AML-193 (cell line): Measurements from ENCODE around the gene CRYAA.
"Not testable (repeated sequence)": the region's sequence is repeated elsewhere in the genome, so short reads cannot be mapped to it uniquely, and the experiment has no call there.

Experiments used
- DNase-seq, 2 experiments: peaks; one replicate each; lab custom pipeline; 2025; lab: John Stamatoyannopoulos, UW

CRYAA gene, protein sequence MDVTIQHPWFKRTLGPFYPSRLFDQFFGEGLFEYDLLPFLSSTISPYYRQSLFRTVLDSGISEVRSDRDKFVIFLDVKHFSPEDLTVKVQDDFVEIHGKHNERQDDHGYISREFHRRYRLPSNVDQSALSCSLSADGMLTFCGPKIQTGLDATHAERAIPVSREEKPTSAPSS

DNA sequence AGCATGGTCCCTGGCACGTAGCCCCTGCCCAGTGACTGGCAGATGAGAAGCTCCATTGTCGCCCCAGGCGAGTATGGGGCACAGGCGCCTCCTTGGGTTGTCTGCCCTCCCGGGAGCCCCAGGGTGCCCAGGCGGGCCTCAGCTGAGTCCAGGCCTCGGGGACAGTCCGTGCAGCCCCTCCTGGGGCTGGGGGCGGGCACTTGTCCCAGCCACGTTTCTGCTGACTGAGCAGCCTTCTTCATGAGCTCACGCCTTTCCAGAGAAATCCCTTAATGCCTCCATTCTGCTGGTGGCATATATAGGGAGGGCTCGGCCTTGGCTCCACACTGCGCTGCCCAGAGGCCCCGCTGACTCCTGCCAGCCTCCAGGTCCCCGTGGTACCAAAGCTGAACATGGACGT, at the start of gene CRYAA:
CRYAA (plus strand) TSS at position 301 of the 400 bp plus-strand sequence; CDS start at position 393, 92 bp downstream.
- not testable (repeated sequence) for DNase-seq

DNA sequence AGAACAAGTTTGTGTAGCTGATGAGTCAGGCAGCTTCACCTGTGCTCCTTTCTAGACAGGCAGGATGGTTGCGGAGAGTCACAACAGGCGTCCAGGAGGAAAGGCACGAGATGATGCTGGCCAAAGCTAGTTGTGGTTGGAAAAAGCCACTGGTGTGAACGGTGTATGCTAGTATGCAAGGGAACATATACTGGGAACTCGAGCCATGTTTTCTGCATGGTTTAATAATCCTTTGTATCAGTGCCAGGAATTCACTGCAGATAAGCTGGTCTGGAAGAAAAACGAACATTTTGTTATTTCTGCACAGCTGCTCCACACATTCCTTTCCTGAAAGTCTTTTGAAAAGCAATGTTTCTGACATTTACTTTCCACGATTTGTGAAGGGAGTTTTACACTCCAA, 38.7 kb upstream of the CRYAA start:
- not testable (repeated sequence) for DNase-seq

DNA sequence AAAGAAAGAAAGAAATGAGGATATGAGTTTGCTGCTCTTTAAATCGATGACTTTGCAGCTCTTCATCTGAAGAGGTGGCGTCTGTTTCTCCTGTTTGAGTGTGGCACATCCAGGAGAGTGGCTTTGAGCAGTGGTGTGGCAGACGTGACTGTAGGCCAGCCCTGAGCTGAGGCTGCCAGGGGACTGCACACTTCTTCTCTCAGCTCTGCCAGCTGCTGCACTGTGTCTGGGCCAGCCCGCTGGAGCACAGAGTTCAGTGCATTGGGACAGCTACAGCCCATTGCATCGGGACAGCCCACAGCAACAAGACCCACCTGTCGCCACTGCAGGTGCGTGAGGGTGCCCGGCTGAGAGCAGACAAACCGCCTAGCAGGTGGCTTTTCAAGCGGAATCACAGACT, 34.3 kb upstream of the CRYAA start:
- DNase-seq, result not testable (repeated sequence)

DNA sequence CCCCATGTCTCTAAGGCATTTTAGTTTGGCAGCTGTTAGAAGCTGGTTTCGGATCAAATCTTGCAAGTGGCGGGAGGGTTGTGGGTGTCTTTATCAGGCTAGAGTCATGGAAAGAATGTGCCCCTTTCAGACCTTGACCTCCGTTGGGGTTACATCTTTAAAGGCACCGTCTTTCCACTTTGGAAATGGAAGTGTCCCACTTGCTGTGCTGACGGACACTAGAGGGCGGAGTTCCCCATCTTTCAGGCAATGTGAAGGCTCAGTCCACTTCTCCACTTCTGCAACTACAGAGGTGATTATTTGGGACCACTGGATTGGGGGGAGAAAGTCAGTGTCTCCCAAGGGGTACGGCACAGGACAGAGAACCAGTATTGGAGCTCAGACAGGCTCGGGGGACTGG, 29.9 kb upstream of the CRYAA start:
- not testable (repeated sequence) for DNase-seq

DNA sequence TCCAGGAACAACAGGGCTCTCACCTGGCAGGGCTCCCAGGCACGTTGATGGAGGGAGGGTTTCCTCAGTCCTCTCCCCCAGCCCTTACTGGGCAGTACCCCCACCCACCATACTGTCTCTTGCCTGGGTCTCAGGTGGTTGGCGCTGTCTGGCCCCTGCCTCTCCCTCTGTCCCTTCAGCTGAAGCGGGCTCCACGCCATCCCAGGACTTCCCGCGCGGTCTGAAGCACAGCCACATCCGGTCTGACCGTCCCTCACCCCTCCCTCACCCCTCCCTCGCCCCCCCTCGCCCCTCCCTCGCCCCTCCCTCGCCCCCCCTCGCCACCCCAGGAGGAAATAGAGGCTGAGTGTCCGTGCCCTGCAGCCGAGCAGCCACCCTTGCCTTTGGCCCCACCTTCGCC, 27.4 kb upstream of the CRYAA start:
- not testable (repeated sequence) for DNase-seq

DNA sequence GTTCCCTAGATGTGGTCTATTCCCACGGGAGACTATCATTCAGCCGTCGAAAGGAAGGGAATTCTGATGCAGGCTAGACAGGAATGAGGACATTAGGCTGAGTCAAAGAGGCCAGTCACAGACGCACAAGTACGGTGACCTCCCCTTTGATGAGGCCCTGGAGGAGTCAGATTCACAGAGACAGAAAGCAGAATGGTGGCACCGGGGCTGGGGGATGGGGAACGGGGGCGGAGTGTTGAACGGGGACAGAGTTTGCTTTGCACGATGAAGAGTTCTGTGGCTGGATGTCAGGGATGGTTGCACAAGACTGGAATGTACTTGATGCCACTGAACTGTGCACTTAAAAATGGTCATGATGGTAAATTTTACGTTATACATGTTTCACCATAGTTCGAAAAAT, 22.2 kb upstream of the CRYAA start:
- DNase-seq, result not testable (repeated sequence)

DNA sequence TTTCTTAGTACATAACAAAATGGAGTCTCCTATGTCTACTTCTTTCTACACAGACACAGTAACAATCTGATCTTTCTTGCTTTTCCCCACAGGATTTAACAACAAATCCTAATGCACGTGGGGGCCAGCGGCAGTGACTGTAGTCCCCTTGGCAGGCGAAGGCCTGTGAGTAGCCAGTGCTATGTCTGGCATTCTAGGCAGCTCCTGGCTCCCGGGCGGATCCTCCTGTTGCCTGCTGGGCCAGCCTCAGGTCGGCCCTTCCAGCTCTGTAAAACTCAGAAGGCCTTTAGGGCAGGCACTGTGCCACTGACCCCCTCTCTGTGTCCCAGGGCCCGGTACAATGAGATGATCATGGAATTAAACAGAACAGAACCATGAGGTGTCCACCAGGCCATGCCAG, 20.8 kb upstream of the CRYAA start:
- DNase-seq, result not testable (repeated sequence)

DNA sequence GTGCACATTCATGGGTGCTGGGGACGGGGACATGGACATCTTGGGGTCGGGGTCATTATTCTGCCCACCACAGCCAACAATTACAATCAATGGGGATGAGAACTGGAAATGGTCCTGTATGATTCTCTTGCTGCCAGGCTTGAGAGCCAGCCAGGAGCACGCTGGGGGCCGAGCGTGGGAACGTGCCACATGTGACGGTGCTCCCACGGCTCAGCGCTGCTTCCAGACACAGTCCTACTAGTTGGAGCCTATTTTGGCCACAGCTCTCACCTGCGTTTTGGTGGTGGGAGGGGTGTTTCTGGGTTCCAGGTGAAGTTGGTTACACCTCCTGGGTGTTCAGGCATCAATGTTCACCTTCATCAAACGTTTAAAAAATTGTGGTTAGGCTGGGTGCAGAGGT, 19.5 kb upstream of the CRYAA start:
- not testable (repeated sequence) for DNase-seq

DNA sequence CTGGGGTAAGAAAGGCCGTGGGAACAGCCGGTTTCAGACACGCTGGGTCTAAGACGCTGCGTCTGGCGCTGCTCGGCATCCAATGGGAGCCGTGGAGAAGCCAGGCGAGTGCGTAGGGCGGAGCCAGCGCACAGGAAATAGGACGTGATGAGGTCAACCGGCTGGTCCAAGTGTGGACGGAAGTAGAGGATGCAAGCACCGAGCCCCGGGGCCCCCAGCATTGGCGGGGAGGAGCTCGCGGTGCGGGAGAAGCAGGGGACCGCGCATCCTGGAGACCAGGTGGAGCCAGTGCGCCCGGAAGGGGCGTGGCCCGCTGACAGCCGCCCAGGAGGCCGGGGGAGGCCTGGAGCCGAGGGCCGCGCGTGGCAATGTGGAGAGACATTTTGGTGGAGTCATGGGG, 15.2 kb upstream of the CRYAA start:
- DNase-seq, result not testable (repeated sequence)

DNA sequence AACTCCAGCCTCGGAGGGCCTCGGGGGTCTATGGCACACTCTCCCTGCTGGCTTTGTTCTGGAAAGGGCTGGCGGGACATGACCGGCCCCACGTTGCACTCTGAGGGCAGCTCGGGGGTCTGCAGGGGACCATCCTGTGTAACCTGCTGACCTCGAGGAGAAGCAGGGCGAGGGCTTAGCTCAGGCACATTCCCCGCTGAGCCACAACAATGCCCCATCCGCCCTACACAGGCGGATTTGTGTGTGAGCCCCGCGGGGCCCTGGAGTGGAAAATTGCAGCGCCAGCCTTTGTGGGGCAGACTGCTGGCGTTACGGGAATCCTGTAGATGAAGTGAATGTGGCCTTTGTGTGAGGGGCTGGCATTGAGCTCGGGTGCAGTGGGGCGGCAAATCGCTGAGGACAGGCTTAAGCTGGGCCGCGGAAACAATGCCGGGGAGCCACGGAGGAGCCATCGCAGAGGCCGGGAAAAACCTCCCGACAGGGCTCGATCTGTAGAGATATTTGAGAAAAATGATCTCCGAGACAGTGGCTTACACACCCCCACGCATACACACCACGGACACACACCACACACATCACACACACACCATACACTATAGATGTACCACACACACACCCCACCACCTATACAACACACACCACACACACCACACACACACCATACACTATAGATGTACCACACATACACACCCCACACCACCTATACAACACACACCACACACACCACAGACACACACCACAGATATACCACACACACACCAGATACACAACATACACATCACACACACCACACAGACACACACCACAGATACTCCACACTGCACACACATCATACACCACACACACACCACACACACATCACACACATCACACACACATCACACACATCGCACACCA, 9.3 kb upstream of the CRYAA start:
- not testable (repeated sequence) for DNase-seq

DNA sequence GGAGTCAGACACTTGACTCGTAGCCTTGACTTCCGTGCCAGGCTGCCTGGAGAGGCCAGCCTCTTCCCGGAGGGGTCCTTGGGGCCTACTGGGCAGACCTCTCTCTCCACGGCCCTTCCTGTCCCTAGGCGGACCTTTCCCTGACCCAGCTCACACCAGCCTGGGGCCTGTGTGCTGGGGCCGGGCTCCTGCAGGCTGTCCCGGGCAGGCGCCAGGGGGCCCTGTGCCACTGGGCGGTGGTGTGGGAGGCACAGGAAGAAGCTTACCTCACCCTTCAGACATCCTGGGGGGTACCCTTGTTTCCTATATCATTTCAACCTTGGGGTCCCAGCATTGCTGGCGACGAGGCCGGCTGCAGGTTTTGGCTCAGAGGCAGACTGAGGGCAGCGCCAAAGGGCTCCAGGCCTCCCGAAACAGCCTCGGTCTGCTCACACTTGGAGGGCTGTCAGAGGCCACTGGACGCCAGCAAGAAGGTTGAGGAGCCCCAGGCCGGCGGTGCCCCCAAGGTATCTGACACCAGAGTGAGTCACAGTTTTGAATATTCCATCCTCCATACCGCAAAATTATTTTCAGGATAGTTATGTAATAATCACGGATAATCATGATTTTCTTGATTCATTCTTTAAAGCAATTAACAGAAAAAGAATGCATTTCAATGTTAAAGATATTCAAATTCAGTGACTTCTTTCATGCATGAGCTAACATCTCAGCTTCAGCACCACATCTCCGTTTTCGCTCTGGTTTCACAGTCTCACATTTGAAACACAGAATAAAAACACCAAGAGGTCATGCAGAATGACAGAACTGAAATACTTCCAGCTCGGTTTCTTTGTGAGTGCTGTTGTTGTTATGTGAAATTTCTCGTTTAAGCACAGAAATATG, 6.7 kb upstream of the CRYAA start:
- DNase-seq, result not testable (repeated sequence)

DNA sequence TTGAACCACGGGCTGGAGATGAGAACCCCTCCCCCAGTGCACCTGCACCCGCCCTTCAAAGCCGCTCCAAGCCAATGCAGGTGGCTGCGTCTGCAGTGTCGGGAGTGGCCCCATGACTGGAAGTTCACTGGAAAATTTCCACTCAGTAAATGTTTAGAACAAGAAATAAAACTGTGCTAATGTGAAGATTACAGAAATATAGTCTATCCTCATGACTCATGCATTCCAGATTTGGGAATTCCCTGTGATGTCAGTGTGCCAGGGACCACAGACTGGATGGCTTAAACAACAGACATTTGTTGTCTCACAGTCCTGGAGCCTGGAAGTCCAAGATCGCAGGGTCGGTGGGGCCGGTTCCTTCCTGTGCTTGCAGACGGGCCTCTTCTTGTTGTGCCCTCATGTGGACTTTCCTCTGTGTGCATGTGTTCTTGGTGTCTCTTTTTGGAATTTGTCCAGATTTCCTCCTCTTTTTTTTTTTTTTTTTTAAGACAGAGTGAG, 6.1 kb upstream of the CRYAA start:
- DNase-seq, result not testable (repeated sequence)

DNA sequence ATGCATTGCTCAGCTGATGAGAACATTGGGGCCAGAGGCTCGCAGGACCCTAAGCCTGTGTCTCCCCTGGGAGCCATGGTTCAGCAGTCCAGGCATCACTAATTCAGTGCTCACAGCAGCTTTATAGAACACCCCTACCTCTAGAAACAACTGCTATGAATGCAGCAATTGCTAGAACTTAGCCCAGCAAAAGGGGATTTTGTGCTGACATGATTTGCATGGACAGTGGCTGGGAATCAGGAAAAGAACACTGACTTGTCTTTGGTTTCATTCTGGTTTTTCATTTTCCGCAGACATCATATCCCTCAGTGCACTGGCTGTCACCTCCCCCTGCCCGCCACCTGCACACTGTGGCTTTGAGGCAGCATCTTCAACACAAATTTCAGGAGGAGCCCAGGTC, 4.0 kb upstream of the CRYAA start:
- DNase-seq, result not testable (repeated sequence)

DNA sequence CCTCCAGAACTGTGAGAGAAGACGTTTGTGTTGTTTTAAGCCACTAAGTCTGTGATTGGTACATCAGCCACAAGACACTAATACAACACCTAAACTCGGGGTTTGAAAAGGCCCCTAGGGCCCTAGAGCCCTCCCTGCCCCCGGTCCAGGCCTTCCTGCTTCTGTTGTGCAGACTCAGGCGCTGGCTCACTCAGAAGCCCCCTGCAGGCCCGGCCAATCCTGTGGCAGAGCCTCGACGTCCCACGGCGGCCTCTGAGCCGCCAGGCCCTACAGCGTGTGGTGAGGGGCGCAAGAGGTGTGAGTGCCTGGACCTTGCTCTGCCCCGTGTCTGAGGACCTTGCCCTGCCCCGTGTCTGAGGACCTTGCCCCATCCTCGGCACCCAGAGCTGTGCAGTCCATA, 3.1 kb upstream of the CRYAA start:
- not testable (repeated sequence) for DNase-seq

DNA sequence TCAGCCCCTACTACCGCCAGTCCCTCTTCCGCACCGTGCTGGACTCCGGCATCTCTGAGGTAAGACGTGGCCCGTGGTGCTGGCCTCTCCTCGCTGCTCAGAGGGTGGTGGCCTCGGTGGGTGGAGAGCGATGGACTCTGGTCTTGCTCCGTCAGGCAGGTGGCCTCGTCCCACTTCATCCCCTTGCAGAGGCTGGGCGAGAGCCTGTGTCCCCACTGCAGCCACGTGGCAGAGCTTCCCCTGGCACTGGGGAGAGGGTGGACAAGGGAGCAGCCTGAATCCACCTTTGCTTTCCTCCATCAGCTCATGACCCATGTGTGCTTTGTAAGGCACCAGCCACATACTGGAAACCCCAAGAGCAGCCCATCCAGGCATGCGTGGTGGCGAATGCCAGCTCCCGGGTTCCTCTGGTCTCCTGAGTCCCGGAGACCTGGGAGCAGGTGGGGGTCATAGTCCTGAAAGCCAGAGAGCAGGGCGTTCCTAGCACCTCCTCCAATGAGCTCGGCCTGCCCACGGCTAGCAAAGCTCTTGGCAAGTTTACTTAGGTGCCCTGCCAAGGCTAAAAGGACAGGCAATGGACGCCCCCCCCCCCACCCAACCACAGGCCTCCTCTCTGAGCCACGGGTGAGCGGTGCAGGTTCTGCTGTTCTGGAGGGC, 550 bp downstream of the CRYAA start:
- not testable (repeated sequence) for DNase-seq

DNA sequence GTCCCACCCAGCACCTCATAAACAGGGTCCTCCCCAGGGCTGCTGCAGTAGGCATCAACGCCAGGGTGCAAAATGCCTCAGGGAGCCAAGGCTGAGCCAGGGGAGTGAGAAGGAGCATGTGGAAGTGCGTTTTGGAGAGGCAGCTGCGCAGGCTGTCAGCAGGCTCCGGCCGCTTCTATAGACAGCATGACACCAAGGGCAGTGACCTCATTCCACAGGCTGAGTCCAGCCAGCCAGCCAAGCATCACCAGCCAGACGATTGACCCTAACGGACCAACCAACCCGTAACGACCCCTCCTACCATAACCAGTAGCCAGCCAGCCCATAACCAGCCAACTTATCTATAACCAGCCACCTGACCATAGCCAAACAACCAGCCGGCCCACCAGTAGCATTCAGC, 1.1 kb downstream of the CRYAA start:
- DNase-seq, result not testable (repeated sequence)

DNA sequence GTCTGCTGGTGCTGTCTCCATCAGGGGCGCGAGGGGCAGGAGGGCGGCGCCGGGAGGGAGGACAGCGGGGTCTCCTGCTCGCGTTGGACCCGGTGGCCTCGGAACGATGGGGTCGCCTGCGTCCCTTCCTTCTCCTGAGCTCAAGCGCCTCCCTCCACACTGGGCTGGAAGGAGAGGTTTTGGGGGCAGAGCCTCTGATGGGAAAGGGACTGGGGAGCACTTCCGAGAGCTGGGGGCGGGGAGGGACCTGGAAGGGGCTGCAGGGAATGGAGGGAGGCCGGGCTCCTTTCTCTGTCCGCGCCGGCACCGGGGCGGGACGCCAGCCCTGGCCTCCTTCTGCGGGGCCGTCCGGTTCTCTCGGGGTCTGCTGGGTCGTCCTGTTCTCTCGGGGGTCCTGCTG, 4.0 kb downstream of the CRYAA start:
- DNase-seq, result not testable (repeated sequence)

DNA sequence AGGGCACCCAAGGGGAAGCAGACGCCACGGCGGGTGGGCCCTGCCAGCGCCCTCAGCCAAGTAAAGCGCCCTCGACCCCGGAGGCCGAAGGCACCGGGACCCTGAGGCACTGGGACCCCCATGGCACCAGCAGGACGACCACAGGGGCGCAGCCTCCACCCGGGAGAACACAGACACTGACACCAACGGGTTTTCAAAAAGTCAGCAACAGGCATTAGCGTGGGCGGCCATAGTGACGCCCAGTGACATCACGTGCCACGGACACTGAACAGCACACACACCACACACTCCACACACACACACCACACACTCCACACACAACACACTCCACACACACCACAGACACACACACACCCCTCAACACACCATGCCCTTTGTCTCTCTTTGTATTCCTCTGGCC, 4.6 kb downstream of the CRYAA start:
- not testable (repeated sequence) for DNase-seq

DNA sequence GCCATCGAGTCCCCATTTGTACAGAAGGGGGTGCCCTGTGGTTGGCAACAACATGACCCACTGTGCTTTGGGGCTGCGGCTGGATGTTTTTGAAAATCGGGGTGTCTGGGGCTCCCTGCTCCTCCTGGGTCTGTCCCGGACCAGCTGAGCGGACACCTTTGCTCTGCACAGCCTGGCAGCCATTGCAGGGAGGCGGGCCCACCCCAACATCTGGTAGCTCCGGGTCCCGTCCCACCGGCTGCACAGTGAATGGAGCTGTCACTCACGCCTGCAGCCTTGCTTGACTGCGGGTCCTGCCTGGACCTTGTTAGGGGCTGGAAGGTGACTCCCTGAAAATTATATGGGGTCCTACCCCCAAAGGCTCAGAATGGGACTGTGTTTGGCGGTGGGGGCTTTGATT, 5.1 kb downstream of the CRYAA start:
- DNase-seq, result not testable (repeated sequence)

DNA sequence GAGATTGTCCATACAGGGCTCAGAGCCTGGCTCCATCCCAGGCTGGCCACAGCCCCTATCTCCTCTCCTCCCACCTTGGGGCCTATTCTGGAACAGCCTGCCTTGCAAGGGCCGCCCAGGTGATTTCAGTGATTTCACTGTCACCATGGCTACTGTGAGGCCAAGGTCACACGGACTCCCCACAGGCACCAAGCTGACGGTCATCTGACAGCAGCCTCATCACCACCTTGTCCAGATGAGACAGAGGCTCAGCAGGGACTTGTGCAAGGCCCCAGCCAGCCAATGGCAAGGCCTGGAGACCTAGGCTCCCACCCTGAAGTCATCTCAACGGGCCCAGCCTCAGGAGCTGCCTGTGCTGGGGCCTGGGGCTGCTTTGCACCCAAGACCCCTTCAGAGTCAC, 6.2 kb downstream of the CRYAA start:
- DNase-seq, result not testable (repeated sequence)

DNA sequence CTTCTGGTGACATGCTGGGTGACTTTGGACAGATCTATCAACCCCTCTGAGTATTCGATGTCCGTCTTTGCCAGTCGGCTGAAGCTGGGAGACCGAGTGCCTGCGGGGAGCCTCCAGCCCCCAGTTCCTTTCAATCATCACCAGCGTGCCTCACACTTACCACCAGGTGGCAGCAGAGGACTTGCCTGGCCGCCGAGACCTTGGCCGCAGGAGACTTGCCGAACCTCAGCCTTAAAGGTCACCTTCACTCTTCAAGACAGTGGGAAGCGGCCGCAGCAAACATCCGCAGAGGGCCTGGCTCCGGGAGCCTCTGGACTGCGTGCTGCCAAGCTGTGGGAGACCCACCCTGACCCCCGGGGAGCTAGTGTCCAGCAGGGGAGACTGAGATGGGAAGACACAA, 7.8 kb downstream of the CRYAA start:
- not testable (repeated sequence) for DNase-seq
